HTR-8/SVneo (cell line): ENCODE measurements around the gene CHST2.

Experiments
- DNase-seq: peaks from one replicate; pipeline ENCODE4 v3.0.0; 2011; ENCODE audit warnings: low spot score, mixed read lengths; ENCODE audit not compliant: insufficient read length
- FAIRE-seq: peaks from 2 replicates; lab custom pipeline; 2011; peaks lifted over from hg19 to GRCh38; lab: Jason Lieb, UNC

CHST2 gene

DNA sequence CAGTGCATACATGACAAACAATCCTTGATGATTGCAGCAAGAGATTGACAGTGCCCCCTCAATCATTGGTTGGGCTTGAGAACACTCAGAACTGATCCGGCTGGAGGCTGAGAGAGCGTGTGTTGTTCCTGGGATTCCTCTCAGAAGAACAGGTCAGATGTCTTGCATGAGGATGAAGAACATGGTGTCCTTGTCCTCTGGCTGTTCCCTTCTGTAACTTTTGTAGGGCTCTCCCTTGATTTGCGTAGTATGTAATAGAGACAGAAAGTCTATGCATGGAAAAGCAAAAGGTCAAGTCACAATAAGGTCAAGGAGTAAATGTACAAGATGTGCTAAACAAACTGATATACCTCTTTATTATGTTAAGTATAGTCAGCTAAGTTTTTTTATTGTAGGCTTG lies 8.2 kb downstream of the CHST2 start:
- DNase-seq (no peak), FAIRE-seq (no peak)

DNA sequence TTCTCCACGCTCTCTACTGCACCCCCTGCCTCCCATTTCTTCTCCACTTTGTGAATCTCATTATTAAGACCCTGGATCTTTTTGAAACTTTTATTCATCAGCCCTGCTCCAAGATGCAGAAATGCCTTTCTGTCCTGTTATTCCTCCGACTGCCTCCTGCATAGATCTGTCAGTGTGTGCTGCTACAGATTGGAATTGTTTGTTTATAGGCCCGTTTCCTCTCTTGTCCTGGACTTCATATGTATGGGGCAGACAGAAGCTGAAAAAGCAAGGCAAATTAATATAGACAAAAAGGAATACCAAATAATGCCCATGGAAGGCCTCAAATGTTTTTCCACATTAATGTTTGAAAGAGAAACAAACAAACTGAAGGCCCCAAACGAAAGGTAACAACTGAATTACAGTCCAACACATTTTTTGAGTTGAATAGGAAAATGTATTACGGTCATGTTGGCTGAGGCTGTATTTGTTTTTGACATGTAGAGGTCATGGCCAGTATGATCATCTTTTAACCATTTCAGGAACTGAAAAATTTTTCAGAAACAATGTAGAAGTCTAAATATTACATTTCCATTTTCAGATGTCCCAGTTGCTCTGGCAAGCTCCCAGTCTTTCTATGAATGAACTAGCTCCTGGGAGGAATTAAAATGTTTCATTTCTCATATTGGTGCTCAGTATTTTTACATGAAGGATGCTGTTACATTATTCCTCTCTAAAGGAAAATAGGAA lies 8.8 kb downstream of the CHST2 start:
- FAIRE-seq (no peak), DNase-seq (no peak)

DNA sequence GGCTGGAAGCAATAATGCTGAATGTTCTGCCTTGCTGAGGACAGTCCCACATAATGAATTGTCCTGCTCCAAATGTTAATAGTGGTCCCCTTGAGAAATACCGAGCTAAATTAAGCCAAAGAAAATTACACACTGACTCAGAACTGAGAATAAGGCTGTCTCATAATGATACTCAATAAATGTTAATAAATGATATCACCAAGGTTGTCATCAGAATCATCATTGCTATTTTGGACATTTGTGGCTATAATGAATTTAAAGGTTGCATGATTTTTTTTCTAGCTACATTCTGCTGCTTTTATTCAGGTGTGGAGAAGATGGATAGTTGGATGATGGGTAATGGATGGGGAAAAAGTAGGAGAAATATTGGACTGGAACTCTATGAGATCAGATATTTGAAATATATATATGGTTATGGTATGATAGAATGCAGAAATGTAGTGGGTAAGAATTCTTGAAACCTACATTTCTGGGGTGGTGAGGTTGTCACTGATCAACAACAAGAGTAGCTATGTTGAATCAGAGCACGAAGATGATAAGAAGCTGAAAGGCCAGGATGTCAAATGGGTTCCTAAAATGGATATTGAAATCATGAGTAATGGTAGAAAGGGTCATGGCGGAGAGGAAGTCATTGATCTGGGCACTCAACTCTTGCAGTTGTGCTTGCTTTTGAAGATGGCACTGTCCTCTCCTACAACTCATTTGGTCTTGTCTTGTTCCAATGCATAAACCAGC lies 12.8 kb downstream of the CHST2 start:
- no peak for DNase-seq
- FAIRE-seq: no peak

DNA sequence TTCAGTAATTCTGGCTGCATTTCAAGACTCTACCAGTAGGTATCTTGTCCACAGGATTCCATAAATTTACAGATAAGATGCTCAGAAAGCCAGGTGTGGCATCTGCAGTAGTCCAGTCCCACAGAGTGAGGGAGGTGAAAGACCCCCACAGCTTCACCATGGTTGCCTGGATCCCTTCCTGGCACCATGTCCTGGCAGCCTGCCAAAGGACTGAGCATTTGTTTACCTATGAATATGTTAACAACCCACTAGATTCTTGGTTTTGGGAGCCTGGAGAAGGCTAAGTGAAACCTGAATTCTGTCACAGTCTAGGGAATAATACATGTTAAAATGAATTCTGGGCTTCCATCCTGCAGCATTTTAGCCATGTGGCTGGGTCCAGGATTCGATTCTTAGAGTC lies 14.9 kb downstream of the CHST2 start:
- no peak for DNase-seq
- FAIRE-seq: no peak

DNA sequence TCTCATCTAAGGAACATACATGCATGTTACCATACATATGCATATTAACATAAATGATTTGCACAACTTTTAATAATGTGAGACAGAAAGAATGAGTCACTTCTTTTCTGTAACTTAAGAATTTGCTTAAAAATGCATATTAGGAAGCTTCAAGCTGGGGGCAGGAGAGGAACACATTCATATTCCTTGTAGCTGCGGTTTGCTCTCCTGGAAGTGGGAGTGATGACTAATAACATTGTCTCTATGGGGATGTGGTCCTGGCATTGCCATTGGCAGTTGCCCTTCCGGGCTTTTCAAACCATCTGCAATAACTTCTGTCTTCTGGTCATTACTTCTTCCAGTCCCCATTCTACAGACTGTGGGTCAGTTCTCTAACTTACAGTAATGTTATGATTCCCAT lies 15.6 kb downstream of the CHST2 start:
- DNase-seq (peak; percentile 89), FAIRE-seq (peak; percentile 31)

DNA sequence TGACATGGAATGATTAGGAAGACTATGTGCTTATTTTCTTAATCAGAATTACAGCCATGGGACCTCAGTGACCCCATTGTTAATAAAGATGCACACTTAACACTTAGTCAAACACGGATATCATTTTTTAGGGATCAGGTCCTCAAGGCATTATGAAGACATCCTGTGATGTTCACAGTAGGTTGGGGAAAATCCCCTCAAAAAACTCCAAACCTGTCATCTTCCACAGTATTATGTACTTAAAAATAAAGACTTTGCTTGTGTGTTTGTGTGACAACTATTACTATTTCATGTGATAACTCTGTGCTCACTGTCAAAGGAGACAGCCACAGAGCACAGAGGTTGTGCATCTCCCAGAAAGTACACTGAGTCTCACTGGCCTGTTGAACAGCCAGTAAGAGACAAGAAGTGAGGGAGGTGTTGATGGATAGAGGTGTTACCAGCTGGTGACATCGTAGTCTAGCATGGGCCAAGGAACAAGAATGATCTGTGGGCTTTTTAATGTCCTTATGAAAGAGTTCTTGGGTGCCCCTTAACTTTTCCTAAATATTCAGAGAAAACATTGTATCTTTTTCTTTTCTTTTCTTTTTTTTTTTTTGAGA lies 18.0 kb downstream of the CHST2 start:
- DNase-seq: no peak
- FAIRE-seq: no peak

DNA sequence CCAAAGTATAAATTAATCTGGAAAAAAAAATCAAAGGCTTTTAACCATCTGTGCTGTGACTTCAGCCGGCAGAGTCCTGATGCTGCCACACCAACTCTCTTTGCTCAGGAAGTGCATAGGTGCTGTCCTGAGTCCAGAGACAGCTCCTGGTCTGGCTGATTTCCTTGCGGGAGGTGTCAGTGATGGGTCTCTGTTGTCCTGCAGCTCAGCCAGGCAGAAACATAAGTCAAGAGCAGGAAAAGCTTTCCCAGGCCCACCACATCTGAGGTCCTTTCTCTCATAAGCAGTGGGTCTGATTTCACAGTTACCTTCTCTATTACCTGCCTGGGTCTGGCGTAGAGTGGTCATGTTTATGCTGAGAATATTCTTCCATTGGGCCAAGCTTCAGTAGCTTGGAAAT lies 19.4 kb downstream of the CHST2 start:
- FAIRE-seq (no peak), DNase-seq (no peak)

DNA sequence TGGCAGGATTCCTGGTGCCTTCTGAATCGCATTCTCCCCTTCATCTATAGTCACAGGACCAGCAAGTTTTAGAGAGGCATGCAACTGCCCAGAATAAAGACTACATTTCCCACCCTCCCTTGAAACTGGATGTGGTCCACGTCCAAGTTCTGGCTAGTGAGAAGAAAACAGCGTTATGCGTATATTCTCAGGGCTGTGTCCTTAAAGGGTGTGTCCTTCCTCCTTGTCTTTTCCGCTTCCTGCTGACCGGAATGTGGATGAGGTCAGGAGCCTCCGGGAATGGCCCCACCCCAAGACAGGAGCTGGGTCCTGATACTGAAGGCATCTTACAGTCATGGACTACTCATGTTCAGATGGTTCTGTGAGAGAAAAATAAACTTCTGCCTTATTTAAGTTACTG lies 20.2 kb downstream of the CHST2 start:
- peak; percentile 18 for DNase-seq
- FAIRE-seq: no peak

DNA sequence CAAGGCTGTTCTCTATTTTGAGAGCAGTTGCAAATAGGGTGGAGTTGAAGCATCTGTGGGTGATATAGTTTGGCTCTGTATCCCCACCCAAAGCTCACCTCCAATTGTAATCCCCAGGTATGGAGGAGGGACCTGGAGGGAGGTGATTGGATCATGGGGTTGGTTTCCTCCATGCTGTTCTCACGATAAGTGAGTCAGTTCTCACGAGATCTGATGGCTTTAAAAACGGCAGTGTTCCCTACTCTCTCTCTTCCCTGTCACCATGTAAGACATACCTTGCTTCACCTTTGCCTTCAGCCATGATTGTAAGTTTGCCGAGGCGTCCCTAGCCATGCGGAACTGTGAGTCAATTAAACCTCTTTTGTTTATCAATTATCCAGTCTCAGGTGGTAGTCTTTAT lies 21.0 kb downstream of the CHST2 start:
- no peak for DNase-seq
- FAIRE-seq: no peak

DNA sequence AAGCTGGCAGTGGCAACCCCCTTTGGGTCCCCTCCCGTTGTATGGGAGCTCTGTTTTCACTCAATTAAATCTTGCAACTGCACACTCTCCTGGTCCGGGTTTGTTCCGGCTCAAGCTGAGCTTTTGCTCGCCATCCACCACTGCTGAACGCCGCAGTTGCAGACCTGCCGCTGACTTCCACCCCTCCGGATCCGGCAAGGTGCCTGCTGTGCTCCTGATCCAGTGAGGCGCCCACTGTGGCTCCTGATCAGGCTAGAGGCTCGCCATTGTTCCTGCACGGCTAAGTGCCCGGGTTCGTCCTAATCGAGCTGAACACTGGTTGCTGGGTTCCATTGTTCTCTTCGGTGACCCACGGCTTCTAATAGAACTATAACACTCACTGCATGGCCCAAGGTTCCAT lies 22.8 kb downstream of the CHST2 start:
- DNase-seq (no peak), FAIRE-seq (no peak)

DNA sequence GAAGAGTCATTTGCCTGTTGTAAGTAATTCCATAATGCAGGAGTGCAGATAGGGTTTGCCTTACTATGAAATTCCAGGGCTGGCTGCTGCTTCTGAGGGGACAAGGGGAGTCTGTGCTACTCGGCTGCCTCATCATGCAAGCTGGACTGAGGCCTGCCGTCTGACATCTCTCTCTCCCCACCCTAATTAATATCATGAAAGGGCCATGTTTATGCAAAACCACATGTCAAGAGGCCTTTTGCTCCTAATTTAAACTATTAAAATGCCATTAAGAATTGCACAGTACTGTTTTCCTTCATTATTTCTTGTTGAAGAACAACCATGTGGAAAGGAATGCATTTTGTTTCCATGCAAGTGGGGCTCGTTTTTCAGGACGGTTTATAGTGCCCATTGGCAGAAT lies 26.3 kb downstream of the CHST2 start:
- FAIRE-seq: no peak

DNA sequence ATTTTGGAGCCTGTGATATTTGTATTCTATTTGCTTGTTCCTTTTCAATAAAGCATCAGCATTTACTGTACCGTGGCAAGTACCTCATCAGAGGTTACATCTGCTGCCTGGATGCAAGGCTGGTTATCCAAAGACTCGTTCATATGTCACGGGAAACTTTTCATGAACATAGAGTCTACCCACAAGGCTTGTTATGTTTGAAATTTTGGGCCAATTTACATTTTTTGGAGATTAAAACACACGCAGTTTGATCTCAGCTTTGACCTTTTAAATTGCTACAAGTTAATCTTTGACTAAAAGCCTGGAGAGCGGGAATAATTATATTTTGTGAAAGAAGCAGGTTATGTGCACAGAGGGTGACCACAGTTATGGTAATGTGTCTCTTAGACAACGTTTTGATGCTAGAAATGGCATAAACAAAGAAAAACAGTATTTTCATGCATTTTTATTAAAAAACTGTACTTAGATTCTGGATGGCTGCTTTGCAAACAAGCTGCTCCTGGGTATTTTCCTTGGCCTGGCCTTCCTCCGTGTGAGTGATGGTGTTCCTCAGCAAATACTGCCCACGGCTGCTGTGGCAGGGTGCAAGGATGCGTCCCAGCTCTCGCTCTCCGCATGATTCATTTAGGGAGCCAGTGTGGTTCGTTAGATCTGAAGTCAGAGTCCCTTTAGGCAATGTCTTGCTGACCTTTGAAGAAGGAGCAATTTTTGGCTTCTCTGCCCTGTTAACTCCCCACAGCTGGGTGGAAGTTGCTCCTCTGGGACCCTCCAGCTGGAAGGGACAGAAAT lies 27.1 kb downstream of the CHST2 start:
- no peak for DNase-seq

More for the DNA sequence above, 26.3 kb downstream of the CHST2 start:
- no peak for DNase-seq

DNA sequence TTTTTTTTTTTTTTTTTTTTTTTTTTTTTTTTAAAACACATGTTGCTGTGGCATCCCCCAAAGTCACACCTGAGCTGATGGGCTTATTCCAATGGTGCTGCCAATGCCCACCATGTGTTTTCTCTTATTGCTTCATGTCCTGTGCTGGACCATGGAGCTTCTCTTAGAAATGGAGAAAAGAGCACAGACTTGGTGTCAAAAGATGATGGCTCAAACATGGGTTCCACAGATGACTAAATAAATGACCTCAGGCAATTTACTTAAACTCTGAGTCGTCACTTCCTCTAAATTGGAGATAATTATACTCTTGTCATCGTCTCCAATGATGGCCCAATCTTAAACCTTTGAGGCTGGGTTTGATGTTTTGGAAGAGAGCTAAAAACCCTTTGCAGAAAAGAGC lies 28.1 kb downstream of the CHST2 start:
- DNase-seq (no peak), FAIRE-seq (no peak)

More for the DNA sequence above, 27.1 kb downstream of the CHST2 start:
- FAIRE-seq: no peak

DNA sequence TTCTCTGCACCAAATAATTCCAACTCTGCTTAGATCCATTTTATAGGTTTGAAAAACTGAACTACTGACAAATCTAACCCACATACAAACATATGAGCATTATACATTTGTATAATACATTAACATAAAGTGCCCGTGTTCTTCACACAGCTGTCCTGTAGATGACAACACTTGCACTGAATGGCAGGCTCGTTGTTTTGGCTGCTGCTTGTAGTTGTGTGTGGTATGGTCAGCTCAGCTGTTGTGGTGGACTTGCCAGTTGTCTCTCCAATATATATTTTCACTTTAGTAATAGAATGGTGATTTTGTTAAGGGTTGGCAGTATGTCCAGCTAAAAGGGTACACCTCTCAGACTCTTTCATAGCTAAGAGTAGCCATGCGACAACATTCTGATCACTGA lies 30.5 kb downstream of the CHST2 start:
- no peak for FAIRE-seq
- DNase-seq: no peak

DNA sequence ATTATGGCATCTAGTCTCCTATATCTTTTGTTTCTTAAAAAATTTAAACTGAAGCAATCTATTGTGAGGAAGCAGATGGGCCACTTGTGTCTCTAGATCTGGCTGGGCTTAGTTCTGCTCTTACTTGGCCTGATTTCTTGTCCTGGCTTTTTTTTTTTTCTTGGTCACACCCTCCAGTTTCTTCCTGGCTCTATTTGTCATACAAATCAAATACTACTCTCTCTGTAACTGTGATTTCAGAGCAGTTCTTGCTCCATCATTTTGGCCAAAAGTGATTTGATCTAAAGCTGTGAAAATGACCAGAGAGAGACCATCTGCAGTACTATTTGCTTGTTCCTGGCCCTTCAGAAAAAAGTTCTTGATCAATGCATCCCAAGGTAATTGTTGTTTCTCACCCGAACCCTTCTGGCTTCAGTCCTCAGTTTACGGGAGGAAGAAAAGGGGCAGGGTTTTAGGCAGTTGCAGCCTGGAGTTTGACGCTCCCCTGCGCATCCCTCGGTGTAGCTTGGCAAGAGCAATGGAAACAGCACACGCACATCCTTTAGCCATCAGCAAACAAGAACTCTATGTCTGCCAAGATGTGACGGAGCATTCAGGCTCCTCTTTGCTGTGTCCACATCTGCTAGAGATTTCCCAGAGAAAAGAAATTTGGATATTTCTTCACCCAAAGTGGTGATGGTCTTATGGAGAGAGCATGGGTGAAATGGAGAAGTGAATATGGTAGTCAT lies 31.6 kb downstream of the CHST2 start:
- no peak for FAIRE-seq
- no peak for DNase-seq

DNA sequence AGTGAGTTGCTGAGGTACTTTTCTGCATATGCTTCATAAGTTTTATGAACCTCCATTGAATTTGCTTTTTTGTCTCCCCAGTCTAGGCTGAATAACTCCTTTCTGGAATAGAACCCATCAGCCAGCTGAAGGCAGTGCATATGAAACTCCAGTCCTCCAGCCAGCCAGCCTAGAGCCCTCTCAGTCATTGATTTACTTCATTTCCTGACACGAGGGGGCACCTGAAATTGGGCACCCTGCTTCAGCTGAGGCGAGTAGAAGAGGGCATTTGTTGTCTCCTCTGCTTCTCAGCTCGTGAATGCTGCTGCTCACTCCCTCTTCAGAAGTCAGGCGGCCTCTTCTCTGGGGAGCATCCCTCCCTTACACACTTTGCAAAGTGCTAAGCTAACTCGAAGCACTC lies 32.5 kb downstream of the CHST2 start:
- no peak for DNase-seq
- no peak for FAIRE-seq

DNA sequence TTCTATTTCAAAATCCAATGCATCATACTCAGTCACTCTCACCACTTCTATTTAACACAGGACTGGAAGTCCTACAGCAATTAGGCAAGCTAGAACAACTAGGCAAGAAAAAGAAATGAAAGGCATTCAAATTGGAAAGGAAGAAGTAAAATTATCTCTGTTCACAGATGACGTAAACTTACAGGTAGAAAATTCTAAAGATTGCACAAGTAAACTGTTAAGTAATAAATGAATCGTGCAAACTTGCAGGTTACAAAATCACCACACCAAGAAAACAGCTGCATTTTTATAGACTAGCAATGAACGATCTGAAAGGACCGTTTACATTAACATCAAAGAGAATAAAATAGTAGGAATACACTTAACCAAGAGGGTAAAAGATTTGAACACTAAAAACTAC lies 36.2 kb downstream of the CHST2 start:
- FAIRE-seq (no peak), DNase-seq (no peak)

DNA sequence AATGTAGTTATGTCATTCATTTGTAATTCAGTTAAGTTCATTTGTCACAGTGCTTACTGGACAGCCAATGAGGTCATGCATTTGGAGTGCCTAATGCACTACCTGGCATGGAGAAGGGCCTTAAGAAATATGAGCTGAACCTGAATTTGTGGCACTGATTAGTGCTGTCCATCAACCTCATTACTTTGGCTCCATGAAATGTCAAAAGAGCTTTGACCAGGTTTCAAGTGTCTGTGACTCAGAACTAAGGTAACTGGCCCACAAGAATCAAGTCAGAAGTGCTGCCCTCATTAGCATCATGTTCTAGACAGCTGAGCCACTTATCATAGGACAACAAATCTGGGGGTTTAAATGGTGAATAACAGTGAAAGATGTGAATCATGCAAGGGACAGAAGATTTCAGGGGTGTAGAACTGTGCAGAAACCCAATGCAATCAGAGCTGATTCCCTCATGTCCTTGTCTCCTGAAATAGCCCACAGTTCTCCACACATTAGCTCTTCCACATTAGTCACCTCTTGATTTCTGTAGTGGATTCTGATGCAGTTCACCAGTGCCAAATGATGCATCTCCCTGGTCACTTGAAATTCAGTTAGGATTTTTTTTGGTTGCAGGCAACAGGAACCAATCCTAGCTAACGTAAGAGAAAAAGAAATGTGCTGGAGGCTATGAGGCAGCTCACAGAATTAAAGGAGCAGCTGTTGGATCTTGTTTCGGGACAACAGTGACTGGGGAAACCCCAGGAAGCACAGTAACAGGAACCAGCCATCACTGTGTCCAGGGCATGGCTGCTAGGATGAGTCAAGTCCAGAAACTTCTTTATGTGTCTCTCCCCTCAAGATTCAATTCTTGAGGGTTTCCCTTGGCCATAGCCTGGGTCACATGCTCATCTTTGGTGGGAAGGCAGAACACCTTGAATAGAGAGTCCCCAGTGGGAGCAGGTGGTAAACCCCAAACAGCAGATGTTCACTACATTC lies 38.7 kb downstream of the CHST2 start:
- FAIRE-seq (no peak), DNase-seq (no peak)

DNA sequence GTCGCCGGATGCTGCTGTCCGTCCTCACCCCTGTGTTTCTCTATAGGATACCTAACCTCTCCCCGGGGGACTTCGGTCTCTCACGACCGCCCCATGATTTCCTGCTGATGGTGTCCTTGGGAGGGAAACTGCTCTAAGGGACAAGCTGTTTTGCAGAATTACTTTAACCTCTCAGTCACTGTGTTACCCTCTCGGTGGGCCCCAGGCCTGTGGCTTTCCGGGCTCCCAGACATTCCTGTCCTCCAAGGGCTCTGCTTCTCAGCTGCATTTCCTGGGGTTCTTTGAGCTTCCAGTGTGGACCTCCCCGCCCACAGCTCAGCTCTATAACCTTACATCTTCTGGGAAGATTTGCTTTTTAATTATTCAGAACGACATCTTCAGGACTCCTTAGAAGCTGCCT lies 40.9 kb downstream of the CHST2 start:
- DNase-seq (no peak), FAIRE-seq (no peak)
